H1 (cell line): ENCODE data around the gene SMYD3. TPM values are rescaled to one million over a fixed set of nuclear protein-coding genes. Genes with fewer than 3 reads are reported as not detected.

Experiments used
- CTCF ChIA-PET: fragments of 300-600 bp; sonication (Branson Sonifier 250); formaldehyde crosslinking; loops from one replicate; lab custom pipeline; 2021; ENCODE audit not compliant: partially characterized antibody; lab: Charles Lee
- POLR2A ChIA-PET: fragments of 300-600 bp; sonication (Branson Sonifier 250); formaldehyde crosslinking; loops from one replicate; lab custom pipeline; 2021; ENCODE audit warnings: inconsistent platforms; ENCODE audit not compliant: partially characterized antibody; lab: Charles Lee
- DNase-seq, 2 experiments: peaks; one replicate each; pipeline versions ENCODE4 v3.0.0 to v3.0.0-alpha.2; 2010 to 2022; ENCODE audit warnings: low spot score in 2 of 2, low read depth in 1 of 2, mixed read lengths in 1 of 2
- FAIRE-seq: peaks from 2 replicates; lab custom pipeline; 2011; peaks lifted over from hg19 to GRCh38; lab: Jason Lieb, UNC
- H2AFZ ChIP-seq: 2 replicates; pipeline ENCODE4 v1.8.1; 2012; ENCODE audit warnings: low read length, inconsistent platforms
- H2AK5ac ChIP-seq: 2 replicates; pipeline ENCODE4 v1.6.1; 2013; ENCODE audit warnings: low read depth, low read length
- H2BK120ac ChIP-seq: replicated peaks from 2 replicates; pipeline ENCODE3; 2013; ENCODE audit warnings: low read depth, low read length, inconsistent platforms
- H2BK12ac ChIP-seq: 2 replicates; pipeline ENCODE4 v1.6.1; 2013; ENCODE audit warnings: low read depth, low read length
- H2BK15ac ChIP-seq: 2 replicates; pipeline ENCODE4 v1.6.1; 2013; ENCODE audit warnings: low read length
- H2BK20ac ChIP-seq: 2 replicates; pipeline ENCODE4 v1.6.1; 2013; ENCODE audit warnings: low read length
- H2BK5ac ChIP-seq: 2 replicates; pipeline ENCODE4 v1.6.1; 2013; ENCODE audit warnings: low read depth, low read length
- H3K14ac ChIP-seq: 2 replicates; pipeline ENCODE4 v1.6.1; 2013; ENCODE audit warnings: inconsistent platforms; ENCODE audit not compliant: insufficient read length
- H3K18ac ChIP-seq: 2 replicates; pipeline ENCODE4 v1.6.1; 2013; ENCODE audit warnings: low read length; ENCODE audit errors: extremely low read depth
- H3K23ac ChIP-seq: 2 replicates; pipeline ENCODE4 v1.6.1; 2013; ENCODE audit warnings: inconsistent platforms; ENCODE audit not compliant: insufficient read length
- H3K23me2 ChIP-seq: 2 replicates; pipeline ENCODE4 v1.6.1; 2013; ENCODE audit warnings: low read depth, low read length
- H3K27ac ChIP-seq: 2 replicates; pipeline ENCODE4 v1.6.1; 2011; ENCODE audit warnings: low read depth, low read length, inconsistent platforms
- H3K27me3 ChIP-seq, 4 experiments: replicated peaks in 1 of 4; 1 replicate in 1 of 4; 2 replicates in 3 of 4; pipeline versions ENCODE4 v1.6.1 to v1.8.1; 2011 to 2013; ENCODE audit warnings: low read length in 3 of 4, mild to moderate bottlenecking in 3 of 4, inconsistent platforms in 2 of 4, mixed read lengths in 2 of 4, moderate library complexity in 1 of 4; ENCODE audit not compliant: control insufficient read depth in 3 of 4, insufficient read depth in 3 of 4; ENCODE audit errors: extremely low read depth in 1 of 4
- H3K36me3 ChIP-seq, 4 experiments: 2 replicates each; pipeline versions ENCODE4 v1.6.1 to v1.8.1; 2011 to 2013; ENCODE audit warnings: mild to moderate bottlenecking in 4 of 4, low read length in 3 of 4, moderate library complexity in 2 of 4, control low read depth in 1 of 4, inconsistent platforms in 1 of 4; ENCODE audit not compliant: insufficient read depth in 4 of 4, control insufficient read depth in 2 of 4
- H3K4ac ChIP-seq: replicated peaks from 2 replicates; pipeline ENCODE3; 2013; ENCODE audit warnings: low read length, low read depth, mixed read lengths, inconsistent platforms; ENCODE audit not compliant: insufficient read length
- H3K4me1 ChIP-seq, 4 experiments: replicated peaks in 1 of 4; 1 replicate in 1 of 4; 2 replicates in 3 of 4; pipeline versions ENCODE4 v1.6.1 to v1.8.1; 2011 to 2013; ENCODE audit warnings: low read length in 3 of 4, inconsistent platforms in 2 of 4, mixed read lengths in 1 of 4; ENCODE audit not compliant: insufficient read depth in 4 of 4, control insufficient read depth in 3 of 4
- H3K4me2 ChIP-seq, 2 experiments: 2 replicates each; pipeline versions ENCODE4 v1.6.1 to v1.8.1; 2011 to 2013; ENCODE audit warnings: low read depth in 2 of 2, low read length in 2 of 2, control low read depth in 1 of 2, inconsistent platforms in 1 of 2, mild to moderate bottlenecking in 1 of 2; ENCODE audit not compliant: insufficient read depth in 1 of 2
- H3K4me3 ChIP-seq, 4 experiments: fragments of 200-600, 300-600 bp in 1 of 4; sonication (generic), shearing (Covaris generic), sonication (Bioruptor Twin) in 1 of 4; 2 replicates each; pipeline versions ENCODE4 v1.5.1 to v1.8.1; 2011 to 2016; ENCODE audit warnings: low read length in 4 of 4, low read depth in 3 of 4, control low read depth in 2 of 4, inconsistent platforms in 2 of 4, mild to moderate bottlenecking in 2 of 4, mixed read lengths in 1 of 4, moderate library complexity in 1 of 4; ENCODE audit not compliant: insufficient read depth in 2 of 4; ENCODE audit errors: extremely low read depth in 1 of 4
- H3K56ac ChIP-seq: replicated peaks from 2 replicates; pipeline ENCODE3; 2013; ENCODE audit warnings: low read depth, mild to moderate bottlenecking, mixed read lengths, low read length, inconsistent platforms; ENCODE audit not compliant: insufficient read length
- H3K79me1 ChIP-seq: 2 replicates; pipeline ENCODE4 v1.6.1; 2013; ENCODE audit warnings: low read depth, low read length, control low read depth
- H3K79me2 ChIP-seq, 2 experiments: 2 replicates each; pipeline versions ENCODE4 v1.6.1 to v1.8.1; 2012 to 2013; ENCODE audit warnings: low read length in 2 of 2, mild to moderate bottlenecking in 2 of 2, inconsistent platforms in 1 of 2; ENCODE audit not compliant: insufficient read depth in 2 of 2, control insufficient read depth in 1 of 2
- H3K9ac ChIP-seq, 4 experiments: replicated peaks in 1 of 4; 1 replicate in 1 of 4; 2 replicates in 3 of 4; pipeline versions ENCODE4 v1.6.1 to v1.8.1; 2011 to 2013; ENCODE audit warnings: low read depth in 3 of 4, low read length in 3 of 4, control low read depth in 2 of 4, mild to moderate bottlenecking in 2 of 4, moderate library complexity in 2 of 4, inconsistent platforms in 1 of 4; ENCODE audit errors: extremely low read depth in 1 of 4
- H3K9me3 ChIP-seq, 2 experiments: 2 replicates each; pipeline versions ENCODE4 v1.6.1 to v1.8.1; 2012 to 2013; ENCODE audit warnings: mild to moderate bottlenecking in 2 of 2, moderate library complexity in 2 of 2, control low read depth in 1 of 2, inconsistent platforms in 1 of 2, low read depth in 1 of 2, low read length in 1 of 2, mixed read lengths in 1 of 2; ENCODE audit not compliant: insufficient read depth in 2 of 2
- H4K20me1 ChIP-seq, 2 experiments: replicated peaks in 1 of 2; 2 replicates each; pipeline versions ENCODE3 to v1.8.1; 2011 to 2013; ENCODE audit warnings: inconsistent platforms in 2 of 2, low read length in 2 of 2, mild to moderate bottlenecking in 1 of 2; ENCODE audit not compliant: insufficient read depth in 2 of 2, control insufficient read depth in 1 of 2
- H4K5ac ChIP-seq: 2 replicates; pipeline ENCODE4 v1.6.1; 2013; ENCODE audit warnings: low read length, low read depth, mixed read lengths, inconsistent platforms; ENCODE audit not compliant: insufficient read length
- H4K8ac ChIP-seq: 2 replicates; pipeline ENCODE4 v1.8.0; 2013; ENCODE audit warnings: mild to moderate bottlenecking, moderate library complexity, low read length, inconsistent platforms; ENCODE audit not compliant: insufficient read depth; ENCODE audit errors: extremely low read depth
- H4K91ac ChIP-seq: replicated peaks from 2 replicates; pipeline ENCODE3; 2013; ENCODE audit warnings: low read length, mixed read lengths, inconsistent platforms; ENCODE audit not compliant: insufficient read length
- CBX5 ChIP-seq: fragments of 300-800, 300-1000 bp; sonication (generic); IDR thresholded peaks from 2 replicates; pipeline ENCODE4 v1.7.1; 2016; ENCODE audit warnings: antibody characterized with exemption, low read length, low read depth
- GABPA ChIP-seq: IDR thresholded peaks from 2 replicates; pipeline ENCODE4 v1.6.1; 2011; ENCODE audit warnings: mild to moderate bottlenecking, low read length, moderate library complexity, borderline replicate concordance; ENCODE audit not compliant: insufficient read depth
- JUN ChIP-seq: IDR thresholded peaks from 2 replicates; pipeline ENCODE4 v1.6.1; 2011; ENCODE audit warnings: low read depth, mild to moderate bottlenecking, improper control_type of control experiment, low read length
- MAFK ChIP-seq: IDR thresholded peaks from 2 replicates; pipeline ENCODE4 v1.6.1; 2012; ENCODE audit warnings: low read depth, mild to moderate bottlenecking, improper control_type of control experiment, low read length
- POU5F1 ChIP-seq: IDR thresholded peaks from 2 replicates; pipeline ENCODE4 v1.6.1; 2011; ENCODE audit warnings: low read depth, mild to moderate bottlenecking, low read length, moderate library complexity
- SP1 ChIP-seq: IDR thresholded peaks from 2 replicates; pipeline ENCODE4 v1.6.1; 2011; ENCODE audit warnings: low read depth, low read length
- WGBS, 2 experiments: shearing (Covaris generic) in 1 of 2; methylation state at CpG; one replicate each; pipeline versions ENCODE4 v1.1.6 to v1.1.7; 2013 to 2015; ENCODE audit warnings: low lambda C conversion rate in 2 of 2, mixed read lengths in 2 of 2, inconsistent platforms in 1 of 2, low coverage in 1 of 2, missing lambda C conversion rate in 1 of 2; ENCODE audit not compliant: insufficient replicate concordance in 2 of 2, insufficient coverage in 1 of 2, insufficient read length in 1 of 2; ENCODE audit errors: extremely low coverage in 1 of 2, missing lambda C conversion rate in 1 of 2; 5-methylcytosine and 5-hydroxymethylcytosine counted together
- polyA plus RNA-seq, 7 experiments: library from polyadenylated mRNA; depleted of rRNA in 3 of 7; stranded (reverse) in 5 of 7; unstranded in 2 of 7; fragments of >200 nt in 5 of 7; fragments of 200-250 nt in 2 of 7; gene quantifications; 1 replicate in 5 of 7; 2 replicates in 1 of 7; 4 replicates in 1 of 7; pipeline versions ENCODE4 v1.2.1 to v1.2.3, GENCODE V29; 2011 to 2013; ENCODE audit warnings: missing spikeins in 2 of 7, mixed read lengths in 2 of 7
- total RNA-seq: library from RNA; stranded (reverse); fragmentation: NEBNext Ultra II Directional; extraction: Animal tissue kit (Norgen Biotek cat#: 25700); gene quantifications from 2 replicates; pipeline ENCODE4 v1.2.1, GENCODE V29; 2021
- TF ChIP-seq, protein P1 (sequence below): IDR thresholded peaks from 2 replicates; pipeline ENCODE4 v1.6.1; 2012; ENCODE audit warnings: low read length, inconsistent platforms

SMYD3 gene
- total and polyA plus RNA-seq, 2 of the 8 experiments (the other 6 are each of a cell fraction or from before 2014, with no cell fraction given) = 17.3 to 25.4 TPM

- Histone ChIP-seq H3K79me2 (no peaks in the 10 kb centered on the region), H3K4me2 (no peak overlapping the region), H4K8ac (no peak overlapping the region), H3K18ac (no peak overlapping the region), H2BK15ac (no peak overlapping the region), H2BK120ac (no peak overlapping the region), H3K9ac (no peak overlapping the region), H4K91ac (no peak overlapping the region), H4K20me1 (no peaks in the 10 kb centered on the region), H3K4me1 (no peaks in the 10 kb centered on the region), H3K27me3 (no peaks in the 10 kb centered on the region), H2AFZ (no peak overlapping the region), H3K27ac (no peak overlapping the region), H4K5ac (no peak overlapping the region), H3K23me2 (no peaks in the 10 kb centered on the region), H2AK5ac (no peak overlapping the region), H3K36me3 (peaks cover 0 to 6% (median 0%) of the 10 kb centered on the region in 4 experiments; a peak in 1 of 8 replicates), H3K23ac (no peak overlapping the region), H3K4ac (no peak overlapping the region), H3K56ac (no peak overlapping the region), H3K4me3 (no peak overlapping the region), H2BK12ac (no peak overlapping the region), H3K9me3 (peaks cover 7 to 15% of the 10 kb centered on the region in 2 experiments; a peak in 3 of 4 replicates), H2BK20ac (no peak overlapping the region), H3K14ac (no peak overlapping the region), H3K79me1 (no peaks in the 10 kb centered on the region), H2BK5ac (no peak overlapping the region)
- ChIA-PET POLR2A (interaction anchor here (0.6 kb wide), 1 partner anchor 584 kb away, joined by 3 read pairs; no protein-coding TSS in a partner anchor), CTCF (interaction anchor here (3.1 kb wide), 1 partner anchor 17 kb away, joined by 13 read pairs; no protein-coding TSS in a partner anchor)
- DNase-seq (no peak), FAIRE-seq (no peak)
- WGBS, 2 experiments = 87% methylated on average over 1 of the region's 1 CpG; no CpG with 5 or more reads in 1 of the 2 experiments
- TF ChIP-seq CBX5 = no peak
- no peak for TF ChIP-seq JUN
- TF ChIP-seq MAFK = no peak
- TF ChIP-seq GABPA = no peak
- TF ChIP-seq, protein P1, sequence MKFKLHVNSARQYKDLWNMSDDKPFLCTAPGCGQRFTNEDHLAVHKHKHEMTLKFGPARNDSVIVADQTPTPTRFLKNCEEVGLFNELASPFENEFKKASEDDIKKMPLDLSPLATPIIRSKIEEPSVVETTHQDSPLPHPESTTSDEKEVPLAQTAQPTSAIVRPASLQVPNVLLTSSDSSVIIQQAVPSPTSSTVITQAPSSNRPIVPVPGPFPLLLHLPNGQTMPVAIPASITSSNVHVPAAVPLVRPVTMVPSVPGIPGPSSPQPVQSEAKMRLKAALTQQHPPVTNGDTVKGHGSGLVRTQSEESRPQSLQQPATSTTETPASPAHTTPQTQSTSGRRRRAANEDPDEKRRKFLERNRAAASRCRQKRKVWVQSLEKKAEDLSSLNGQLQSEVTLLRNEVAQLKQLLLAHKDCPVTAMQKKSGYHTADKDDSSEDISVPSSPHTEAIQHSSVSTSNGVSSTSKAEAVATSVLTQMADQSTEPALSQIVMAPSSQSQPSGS = no peak
- no peak for TF ChIP-seq POU5F1
- no peak for TF ChIP-seq SP1
These were observed 600.9 kb downstream of the SMYD3 start for GRCh38 chr1:245906207-245906606.
